Measurements from ENCODE around the gene DDX25.
A peak's percentile ranks its signal among the peaks of the same experiment; 100 is the strongest.
"Not testable (repeated sequence)": the region's sequence is repeated elsewhere in the genome, so short reads cannot be mapped to it uniquely, and the experiment has no call there.

DDX25 gene

GRCh38 chr11:125903711-125904659 is at the start of gene DDX25:
Gene DDX25, plus strand, starts transcription at chr11:125904508. Its CDS starts 10 bp downstream, at chr11:125904518.
- no peak for DNase-seq (ENCODE audit: low spot score)

- not testable (repeated sequence) for DNase-seq (ENCODE audit: low spot score)
Observed at GRCh38 chr11:125857670-125858069, 46.6 kb upstream of the DDX25 start.

GRCh38 chr11:125862786-125863185 is 41.5 kb upstream of the DDX25 start:
- not testable (repeated sequence) for DNase-seq (ENCODE audit: low spot score)

DNA sequence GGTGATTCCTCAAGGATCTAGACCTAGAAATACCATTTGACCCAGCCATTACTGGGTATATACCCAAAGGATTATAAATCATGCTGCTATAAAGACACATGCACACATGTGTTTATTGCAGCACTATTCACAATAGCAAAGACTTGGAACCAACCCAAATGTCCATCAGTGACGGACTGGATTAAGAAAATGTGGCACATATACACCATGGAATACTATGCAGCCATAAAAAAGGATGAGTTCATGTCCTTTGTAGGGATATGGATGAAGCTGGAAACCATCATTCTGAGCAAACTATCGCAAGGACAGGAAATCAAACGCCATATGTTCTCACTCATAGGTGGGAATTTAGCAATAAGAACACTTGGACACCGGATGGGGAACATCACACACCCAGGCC is 39.0 kb upstream of the DDX25 start:
- not testable (repeated sequence) for DNase-seq (ENCODE audit: low spot score)

DNA sequence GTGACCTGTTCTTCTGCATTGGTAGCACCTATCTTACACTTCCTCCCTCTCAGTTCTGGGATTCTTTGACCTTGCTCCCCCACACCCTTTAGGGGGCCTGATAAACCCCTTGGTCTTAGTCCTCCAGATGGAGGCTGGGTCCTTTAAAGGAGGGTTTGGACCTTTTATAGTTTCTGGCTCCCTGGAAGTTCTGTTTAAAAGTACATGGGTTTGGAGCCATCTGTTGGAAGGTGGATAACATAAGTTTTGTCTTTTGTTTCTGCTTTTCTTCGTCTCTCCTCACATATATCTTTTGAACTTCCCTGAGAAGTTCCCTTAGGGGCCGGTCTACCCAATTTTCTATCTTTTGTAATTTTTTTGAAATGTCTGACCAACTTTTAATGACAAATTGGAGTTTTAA is 34.8 kb upstream of the DDX25 start:
- DNase-seq (ENCODE audit: low spot score) = no peak

- DNase-seq (ENCODE audit: low spot score) = no peak
Observed at GRCh38 chr11:125871391-125872137, 32.7 kb upstream of the DDX25 start.

- DNase-seq (ENCODE audit: low spot score) = no peak
Observed at GRCh38 chr11:125872138-125872491, 32.2 kb upstream of the DDX25 start.

DNA sequence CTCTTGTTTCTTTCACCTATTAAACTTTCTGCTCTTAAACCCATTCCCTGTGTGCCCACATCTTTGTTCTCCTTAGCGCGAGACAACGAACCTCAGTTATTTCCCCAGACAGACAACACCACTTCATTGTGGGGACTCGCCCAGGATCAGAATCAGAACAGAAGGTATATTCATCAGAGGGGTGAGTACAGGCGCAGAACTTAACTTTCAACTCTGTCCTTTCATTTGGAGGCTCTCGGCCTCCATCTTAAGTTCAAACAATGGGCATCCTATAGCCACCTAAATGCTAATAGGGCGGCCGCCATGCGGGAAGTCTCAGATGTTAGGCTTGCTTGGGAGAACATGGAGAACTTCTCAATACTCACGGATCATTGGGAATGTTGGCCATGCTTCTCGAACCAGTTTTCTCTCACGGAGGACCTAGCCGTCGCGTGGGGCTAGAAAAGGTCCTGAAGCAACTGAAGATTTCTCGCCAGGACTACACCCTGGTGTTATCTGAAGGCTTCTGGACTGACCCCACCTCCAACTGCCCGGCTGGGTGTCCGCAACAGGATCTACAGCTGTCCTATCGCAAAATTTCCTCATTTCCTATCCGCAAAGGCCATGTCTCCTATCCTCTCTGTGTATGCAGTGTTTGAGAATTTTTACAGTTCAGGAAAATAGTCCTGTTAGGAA is 30.3 kb upstream of the DDX25 start:
- DNase-seq (ENCODE audit: low spot score) = peak; percentile 62

- DNase-seq (ENCODE audit: low spot score) = peak; percentile 56
Observed at GRCh38 chr11:125874556-125875124, 29.7 kb upstream of the DDX25 start.

GRCh38 chr11:125881291-125881690 is 23.0 kb upstream of the DDX25 start:
- no peak for DNase-seq (ENCODE audit: low spot score)

DNA sequence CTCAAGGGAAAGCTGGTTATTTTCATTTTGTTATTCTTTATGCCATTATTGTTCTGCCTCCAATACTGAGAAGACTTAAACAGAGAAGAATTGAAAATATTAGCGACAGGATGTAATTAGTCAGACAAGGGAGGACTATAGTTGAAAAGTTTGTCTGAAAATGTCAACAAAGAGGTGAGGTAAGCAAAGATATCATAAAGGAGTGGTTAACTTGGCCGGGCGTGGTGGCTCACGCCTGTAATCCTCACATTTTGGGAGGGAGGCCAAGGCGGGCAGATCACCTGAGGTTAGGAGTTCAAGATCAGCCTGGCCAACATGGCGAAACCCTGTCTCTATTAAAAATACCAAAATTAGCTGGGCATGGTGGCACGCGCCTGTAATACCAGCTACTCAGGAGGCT is 20.9 kb upstream of the DDX25 start:
- DNase-seq (ENCODE audit: low spot score) = no peak

- DNase-seq (ENCODE audit: low spot score) = peak; percentile 17
Observed at GRCh38 chr11:125886997-125887372, 17.3 kb upstream of the DDX25 start.

DNA sequence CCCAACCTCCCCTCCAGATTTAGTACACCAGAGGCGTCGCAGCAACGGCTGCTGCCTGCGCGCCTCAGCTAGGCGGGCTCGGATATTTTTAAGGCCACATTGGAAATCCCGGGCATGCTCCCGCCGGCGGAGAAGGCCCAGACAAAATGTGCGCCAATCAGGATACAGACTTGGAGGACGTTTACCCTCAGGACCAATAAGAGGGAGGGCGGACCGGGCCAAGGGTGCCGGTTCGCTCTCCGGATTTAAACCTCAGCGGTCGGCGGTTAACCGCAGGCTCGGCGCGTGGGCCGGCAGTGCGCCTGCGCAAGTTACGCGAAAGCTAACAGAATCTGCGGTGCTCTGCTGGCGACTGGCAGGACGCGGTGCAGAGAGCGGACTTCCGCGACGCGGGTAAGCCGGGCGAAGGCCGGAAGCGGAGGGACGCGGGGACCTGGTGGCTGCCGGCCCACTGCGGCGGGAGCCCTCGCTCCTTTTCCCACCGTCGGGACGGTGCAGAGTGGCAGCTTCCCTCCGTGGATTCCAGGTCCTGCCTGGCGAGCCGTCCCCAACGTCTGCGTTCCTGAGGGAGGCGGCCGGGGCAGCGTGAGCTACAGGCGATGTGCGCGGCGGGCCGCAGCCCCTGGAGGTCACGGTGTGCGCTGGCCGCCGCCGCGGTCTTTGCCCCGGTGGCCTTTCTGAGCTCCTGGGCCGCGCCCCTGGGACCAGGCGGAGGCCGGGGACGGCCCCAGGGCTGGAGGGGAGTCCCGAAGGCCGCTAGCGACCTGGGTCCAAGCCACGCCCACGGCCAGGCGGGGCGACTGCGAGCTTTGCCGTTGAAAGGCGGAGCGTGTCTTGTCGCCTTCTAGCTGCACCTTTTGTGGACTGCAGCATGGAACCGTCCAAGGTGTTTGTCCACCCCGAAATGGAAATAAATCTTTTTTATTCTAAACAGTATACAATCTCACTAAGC is 16.7 kb upstream of the DDX25 start, which contains the start of gene HYLS1:
Gene HYLS1 (plus strand): TSS at position 296 of the 952 bp plus-strand sequence. CDS start 11,701 bp downstream, outside the sequence.
- DNase-seq (ENCODE audit: low spot score) = peak; percentile 91

GRCh38 chr11:125890447-125891100 is 13.7 kb upstream of the DDX25 start:
- no peak for DNase-seq (ENCODE audit: low spot score)

DNA sequence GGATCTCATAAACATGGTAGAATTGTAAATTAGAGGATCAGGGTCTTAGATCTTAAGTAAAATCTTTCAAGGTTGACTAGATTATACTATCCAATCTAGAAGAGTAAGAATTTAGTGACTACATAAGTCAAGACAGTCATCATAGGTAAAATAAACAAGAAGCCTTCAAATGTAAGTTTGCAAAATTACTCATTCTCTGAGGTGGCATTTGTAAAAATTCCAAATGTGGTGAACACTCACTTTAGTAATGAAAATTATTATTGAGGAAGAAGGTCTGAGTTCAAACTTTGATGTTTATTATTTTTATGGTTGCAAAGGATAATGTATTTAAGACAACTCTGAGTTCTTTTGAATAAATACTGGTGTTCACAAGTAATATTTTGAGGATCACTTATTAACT is 12.2 kb upstream of the DDX25 start:
- DNase-seq (ENCODE audit: low spot score) = no peak

- no peak for DNase-seq (ENCODE audit: low spot score)
Observed at GRCh38 chr11:125892994-125893393, 11.3 kb upstream of the DDX25 start.

DNA sequence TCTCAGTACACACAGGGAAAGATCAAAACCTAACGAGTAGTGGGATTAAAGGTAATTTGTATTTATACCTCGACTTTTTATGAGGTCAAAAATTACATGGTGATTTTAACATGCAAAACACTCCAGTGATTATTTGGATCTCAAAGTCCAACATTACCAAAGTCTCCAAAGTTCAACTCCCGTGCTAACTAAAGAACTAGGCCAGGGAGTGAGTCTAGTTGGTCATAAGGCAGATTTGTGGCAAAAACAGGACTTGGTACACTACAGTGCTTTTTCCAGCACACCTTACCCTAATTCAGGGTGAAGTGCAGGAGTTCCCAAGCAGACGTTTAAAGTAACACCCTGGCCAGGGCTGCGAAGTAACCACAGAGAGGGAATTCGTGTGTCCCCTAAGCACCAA is 2.4 kb upstream of the DDX25 start:
- DNase-seq (ENCODE audit: low spot score) = no peak

- DNase-seq (ENCODE audit: low spot score) = no peak
Observed at GRCh38 chr11:125902277-125902926, 1.9 kb upstream of the DDX25 start.

- peak; percentile 90 for DNase-seq (ENCODE audit: low spot score)
Observed at GRCh38 chr11:125902927-125903710, 1.2 kb upstream of the DDX25 start, which contains the start of gene PUS3. Gene PUS3, minus strand, starts transcription at chr11:125903206. Its CDS starts 6,922 bp downstream, at chr11:125896284.
